HepG2 (cell line): ENCODE data around the gene TARBP2. TPM values are rescaled to one million over a fixed set of nuclear protein-coding genes. Genes with fewer than 3 reads are reported as not detected.

Experiments
- ATAC-seq: fragments of 200-7000 bp; cut with Tn5 transposase; 3 replicates; pipeline ENCODE4 v1.9.1; 2020; ENCODE audit warnings: mild to moderate bottlenecking, moderate library complexity
- BruUV-seq: library from RNA; stranded (reverse); fragments of 400-500 nt; replicated peaks from 2 replicates; lab custom pipeline; 2021; lab: Mats Ljungman, UMichigan
- CTCF ChIA-PET: fragments of 300-600 bp; formaldehyde crosslinking; extraction: SDS; loops from one replicate; lab custom pipeline; 2021; ENCODE audit warnings: low total read pairs, inconsistent platforms, low intra/inter-chr PET ratio; lab: Yijun Ruan, JAX
- POLR2A ChIA-PET: fragments of 350-600 bp; sonication (Branson Sonifier 250); formaldehyde crosslinking; loops from one replicate; lab custom pipeline; 2020; ENCODE audit warnings: antibody characterized with exemption, inconsistent platforms; lab: Yijun Ruan, JAX
- DNase-seq: peaks from one replicate; pipeline ENCODE4 v3.0.0-alpha.2; 2015; ENCODE audit warnings: low spot score
- FAIRE-seq: peaks from 3 replicates; lab custom pipeline; 2011; peaks lifted over from hg19 to GRCh38; lab: Jason Lieb, UNC
- H2AFZ ChIP-seq: one replicate; pipeline ENCODE4 v1.6.1; 2011; ENCODE audit warnings: low read length, inconsistent platforms
- H3K27ac ChIP-seq: fragments of 300-600 bp; 3 replicates; pipeline ENCODE4 v1.8.0; 2011; ENCODE audit warnings: mixed run types, mild to moderate bottlenecking, mixed read lengths, low read length, inconsistent platforms; ENCODE audit not compliant: insufficient read depth; ENCODE audit errors: extremely low read length
- H3K27me3 ChIP-seq, 2 experiments: fragments of 200-600 bp in 1 of 2; 2 replicates in 1 of 2; 3 replicates in 1 of 2; pipeline versions ENCODE4 v1.6.0 to v1.8.0; 2011; ENCODE audit warnings: low read length in 2 of 2, mild to moderate bottlenecking in 2 of 2, moderate library complexity in 2 of 2, inconsistent platforms in 1 of 2; ENCODE audit not compliant: insufficient read depth in 2 of 2, control insufficient read depth in 1 of 2
- H3K36me3 ChIP-seq, 2 experiments: fragments of 200-600 bp in 1 of 2; replicated peaks in 1 of 2; 2 replicates in 1 of 2; 3 replicates in 1 of 2; pipeline versions ENCODE4 v1.5.1 to v1.8.0; 2011; ENCODE audit warnings: low read length in 2 of 2, inconsistent platforms in 1 of 2; ENCODE audit not compliant: insufficient read depth in 2 of 2, control insufficient read depth in 1 of 2
- H3K4me1 ChIP-seq: 2 replicates; pipeline ENCODE4 v1.5.1; 2012; ENCODE audit warnings: low read length, inconsistent platforms; ENCODE audit not compliant: insufficient read depth
- H3K4me2 ChIP-seq: 2 replicates; pipeline ENCODE4 v1.6.0; 2011; ENCODE audit warnings: low read depth, low read length, inconsistent platforms
- H3K4me3 ChIP-seq, 3 experiments: fragments of 200-600 bp in 1 of 3; sonication (generic), shearing (Covaris generic) in 1 of 3; replicated peaks in 1 of 3; 2 replicates each; pipeline ENCODE4 v1.5.1; 2011 to 2016; ENCODE audit warnings: low read length in 3 of 3, inconsistent platforms in 2 of 3, low read depth in 2 of 3, mild to moderate bottlenecking in 2 of 3, control low read depth in 1 of 3, mixed read lengths in 1 of 3; ENCODE audit not compliant: insufficient read depth in 1 of 3
- H3K79me2 ChIP-seq: one replicate; pipeline ENCODE4 v1.6.1; 2011; ENCODE audit warnings: low read length, inconsistent platforms; ENCODE audit not compliant: insufficient read depth
- H3K9ac ChIP-seq: 2 replicates; pipeline ENCODE4 v1.6.0; 2011; ENCODE audit warnings: mild to moderate bottlenecking, low read depth, low read length, inconsistent platforms; ENCODE audit not compliant: insufficient read depth
- H3K9me3 ChIP-seq: 2 replicates; pipeline ENCODE4 v1.5.1; 2012; ENCODE audit warnings: mild to moderate bottlenecking, low read length
- H4K20me1 ChIP-seq: 2 replicates; pipeline ENCODE4 v1.6.0; 2011; ENCODE audit warnings: inconsistent platforms, mild to moderate bottlenecking, low read length, moderate library complexity; ENCODE audit not compliant: insufficient read depth
- CCDC6 ChIP-seq: sonication (generic); formaldehyde crosslinking; IDR thresholded peaks from 2 replicates; pipeline ENCODE4 v1.8.1; 2022; ENCODE audit warnings: mild to moderate bottlenecking, missing genetic modification reagents, moderate library complexity
- NFYC ChIP-seq: IDR thresholded peaks from 2 replicates; pipeline ENCODE4 v1.6.1; 2016; ENCODE audit warnings: missing genetic modification reagents, missing compliant biosample characterization
- POLR2AphosphoS2 ChIP-seq: IDR thresholded peaks from 2 replicates; pipeline ENCODE4 v1.6.1; 2011; ENCODE audit warnings: low read depth, low read length, improper control_type of control experiment
- RBFOX2 ChIP-seq: fragments of 200-400 bp; formaldehyde crosslinking; IDR thresholded peaks from 2 replicates; pipeline ENCODE4 v1.6.1; 2017; ENCODE audit warnings: low read depth, mild to moderate bottlenecking, low read length
- RBM22 ChIP-seq: fragments of 200-400 bp; formaldehyde crosslinking; optimal IDR thresholded peaks from 2 replicates; pipeline ENCODE3; 2017; ENCODE audit warnings: mild to moderate bottlenecking, low read length, moderate library complexity
- SIN3B ChIP-seq: fragments of 150-350 bp; IDR thresholded peaks from 2 replicates; pipeline ENCODE4 v1.6.1; 2014; ENCODE audit warnings: low read length
- ZNF782 ChIP-seq: sonication (generic); formaldehyde crosslinking; IDR thresholded peaks from 2 replicates; pipeline ENCODE4 v1.4.0; 2020; ENCODE audit warnings: missing genetic modification reagents, mild to moderate bottlenecking, borderline replicate concordance
- WGBS: methylation state at CpG from one replicate; pipeline ENCODE4 v1.1.6; 2017; ENCODE audit warnings: low lambda C conversion rate; 5-methylcytosine and 5-hydroxymethylcytosine counted together
- in situ Hi-C: cut with HindIII; loops from 2 replicates; pipeline ENCODE4 v1.10.0; 2017; ENCODE audit warnings: low pct_unique_long_range_greater_than_20kb; ENCODE audit not compliant: extremely low pct_ligation_motif_present
- intact Hi-C: fragments of 100-400 bp; cut with micrococcal nuclease; formaldehyde crosslinking; loops from one replicate; pipeline ENCODE4 v1.10.0; 2022; ENCODE audit not compliant: unreplicated experiment
- polyA plus RNA-seq, 8 experiments: library from polyadenylated mRNA; depleted of rRNA in 3 of 8; stranded (reverse) in 7 of 8; unstranded in 1 of 8; fragments of >200 nt; fragmentation: Illumina TruSeq in 4 of 8; extraction: Trizol in 4 of 8; gene quantifications; 2 replicates each; pipeline versions ENCODE4 v1.2.1 to v1.2.3, GENCODE V29; 2011 to 2016; ENCODE audit warnings: low read depth in 4 of 8, missing spikeins in 1 of 8, mixed read lengths in 1 of 8; ENCODE audit not compliant: insufficient read depth in 1 of 8
- total RNA-seq, 5 experiments: library from RNA; depleted of rRNA; stranded (reverse); fragments of >200 nt; fragmentation: Illumina TruSeq; extraction: Trizol; gene quantifications; 2 replicates each; pipeline ENCODE4 v1.2.3, GENCODE V29; 2016; ENCODE audit warnings: low read depth in 1 of 5
- TF ChIP-seq, protein P1 (sequence below): sonication (generic); formaldehyde crosslinking; IDR thresholded peaks from 2 replicates; pipeline ENCODE4; 2020; ENCODE audit warnings: missing genetic modification reagents, mild to moderate bottlenecking, borderline replicate concordance
- TF ChIP-seq, protein P2 (sequence below): sonication (generic); formaldehyde crosslinking; IDR thresholded peaks from 2 replicates; pipeline ENCODE4 v1.4.0; 2020; ENCODE audit warnings: mild to moderate bottlenecking, low read depth, missing genetic modification reagents

Gene TARBP2
- total and polyA plus RNA-seq, 2 of the 13 experiments (the other 11 are each of a cell fraction or from before 2014, with no cell fraction given): 47.0 to 55.5 TPM

DNA sequence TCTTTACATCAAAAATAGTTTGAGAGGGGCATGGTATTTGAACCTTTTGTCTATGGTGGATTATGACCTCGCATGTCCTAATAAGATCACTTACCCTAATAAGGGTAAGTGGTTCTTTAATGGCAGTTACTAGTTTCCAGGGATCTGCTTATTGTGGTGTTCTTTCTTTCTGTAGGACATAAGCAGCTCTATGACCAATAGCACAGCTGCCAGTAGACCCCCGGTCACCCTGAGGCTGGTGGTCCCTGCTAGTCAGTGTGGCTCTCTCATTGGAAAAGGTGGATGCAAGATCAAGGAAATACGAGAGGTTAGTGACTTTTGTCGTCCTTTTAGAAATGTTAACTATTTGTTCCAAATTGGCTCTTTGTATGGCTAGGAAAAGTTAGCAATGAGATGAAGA is 42.0 kb upstream of the TARBP2 start:
- H3K4me2 ChIP-seq: no peak overlapping the region
- ChIA-PET POLR2A (no interaction called here), CTCF (no interaction called here)
- DNase-seq: no peak
- TF ChIP-seq ZNF782 (no peak), CCDC6 (no peak), SIN3B (no peak)
- TF ChIP-seq, protein P1, sequence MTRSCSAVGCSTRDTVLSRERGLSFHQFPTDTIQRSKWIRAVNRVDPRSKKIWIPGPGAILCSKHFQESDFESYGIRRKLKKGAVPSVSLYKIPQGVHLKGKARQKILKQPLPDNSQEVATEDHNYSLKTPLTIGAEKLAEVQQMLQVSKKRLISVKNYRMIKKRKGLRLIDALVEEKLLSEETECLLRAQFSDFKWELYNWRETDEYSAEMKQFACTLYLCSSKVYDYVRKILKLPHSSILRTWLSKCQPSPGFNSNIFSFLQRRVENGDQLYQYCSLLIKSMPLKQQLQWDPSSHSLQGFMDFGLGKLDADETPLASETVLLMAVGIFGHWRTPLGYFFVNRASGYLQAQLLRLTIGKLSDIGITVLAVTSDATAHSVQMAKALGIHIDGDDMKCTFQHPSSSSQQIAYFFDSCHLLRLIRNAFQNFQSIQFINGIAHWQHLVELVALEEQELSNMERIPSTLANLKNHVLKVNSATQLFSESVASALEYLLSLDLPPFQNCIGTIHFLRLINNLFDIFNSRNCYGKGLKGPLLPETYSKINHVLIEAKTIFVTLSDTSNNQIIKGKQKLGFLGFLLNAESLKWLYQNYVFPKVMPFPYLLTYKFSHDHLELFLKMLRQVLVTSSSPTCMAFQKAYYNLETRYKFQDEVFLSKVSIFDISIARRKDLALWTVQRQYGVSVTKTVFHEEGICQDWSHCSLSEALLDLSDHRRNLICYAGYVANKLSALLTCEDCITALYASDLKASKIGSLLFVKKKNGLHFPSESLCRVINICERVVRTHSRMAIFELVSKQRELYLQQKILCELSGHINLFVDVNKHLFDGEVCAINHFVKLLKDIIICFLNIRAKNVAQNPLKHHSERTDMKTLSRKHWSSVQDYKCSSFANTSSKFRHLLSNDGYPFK (CRISPR knock-in tag): no peak
- FAIRE-seq: no peak
- peaks cover 59% of the 10 kb centered on the region for H3K4me1 ChIP-seq
- ATAC-seq: no peak
- 98% methylated on average over 4 of the region's 4 CpGs for WGBS
- no peak overlapping the region for H3K27ac ChIP-seq
- no TSS peak for BruUV-seq
- H2AFZ ChIP-seq: no peak overlapping the region
- peaks cover 81% of the 10 kb centered on the region for H3K79me2 ChIP-seq
- intact Hi-C loops: no loop called here
- peaks cover 82% of the 10 kb centered on the region for H4K20me1 ChIP-seq
- H3K4me3 ChIP-seq: no peak overlapping the region
- no peaks in the 10 kb centered on the region for H3K27me3 ChIP-seq
- in situ Hi-C loops: no loop called here
- no peak overlapping the region for H3K9ac ChIP-seq
- no peaks in the 10 kb centered on the region for H3K9me3 ChIP-seq
- peaks cover 37 to 98% of the 10 kb centered on the region in 2 experiments for H3K36me3 ChIP-seq

DNA sequence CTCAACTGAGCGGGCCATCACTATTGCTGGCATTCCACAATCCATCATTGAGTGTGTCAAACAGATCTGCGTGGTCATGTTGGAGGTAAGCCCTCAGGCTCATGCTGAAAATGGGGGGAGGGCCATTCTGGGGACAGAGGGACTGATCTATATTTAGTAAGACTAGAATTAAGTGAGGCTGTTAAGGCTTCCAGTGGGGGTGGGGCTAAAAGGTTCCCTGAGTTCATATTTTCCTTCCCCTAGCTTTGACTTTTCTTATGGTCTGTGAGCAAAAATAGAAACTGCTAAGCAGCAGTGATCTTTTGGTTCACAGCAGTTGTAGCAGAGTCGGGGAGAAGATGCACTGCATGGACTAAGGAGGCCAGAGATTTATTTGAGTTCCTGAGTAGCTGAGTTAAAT is 40.0 kb upstream of the TARBP2 start:
- ATAC-seq (no peak), FAIRE-seq (no peak), DNase-seq (no peak)
- no peak overlapping the region for H3K9ac ChIP-seq
- no peak overlapping the region for H3K27ac ChIP-seq
- no peak overlapping the region for H2AFZ ChIP-seq
- 100% methylated on average over 3 of the region's 3 CpGs for WGBS
- no peaks in the 10 kb centered on the region for H3K27me3 ChIP-seq
- no peak overlapping the region for H3K4me3 ChIP-seq
- no peaks in the 10 kb centered on the region for H3K9me3 ChIP-seq
- in situ Hi-C loops (no loop called here), intact Hi-C loops (no loop called here)
- ChIA-PET POLR2A (interaction anchor here (1.8 kb wide), 1 partner anchor 39 kb away, joined by 8 read pairs; the partner anchor contains the start of genes MAP3K12 and TARBP2), CTCF (no interaction called here)
- TF ChIP-seq RBFOX2 (peak; percentile 45; the same call in 1 of the 2 replicates), RBM22 (peak; percentile 18), POLR2AphosphoS2 (peak; percentile 79; the same call in 1 of the 2 replicates), NFYC (CRISPR knock-in tag) (no peak)
- TF ChIP-seq, protein P2, sequence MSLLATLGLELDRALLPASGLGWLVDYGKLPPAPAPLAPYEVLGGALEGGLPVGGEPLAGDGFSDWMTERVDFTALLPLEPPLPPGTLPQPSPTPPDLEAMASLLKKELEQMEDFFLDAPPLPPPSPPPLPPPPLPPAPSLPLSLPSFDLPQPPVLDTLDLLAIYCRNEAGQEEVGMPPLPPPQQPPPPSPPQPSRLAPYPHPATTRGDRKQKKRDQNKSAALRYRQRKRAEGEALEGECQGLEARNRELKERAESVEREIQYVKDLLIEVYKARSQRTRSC (CRISPR knock-in tag): no peak
- H3K4me2 ChIP-seq: no peak overlapping the region
- peaks cover 77% of the 10 kb centered on the region for H4K20me1 ChIP-seq
- H3K36me3 ChIP-seq: peaks cover 38 to 98% of the 10 kb centered on the region in 2 experiments
- H3K79me2 ChIP-seq: peaks cover 74% of the 10 kb centered on the region
- H3K4me1 ChIP-seq: peaks cover 58% of the 10 kb centered on the region
- BruUV-seq: no TSS peak
